Mammary epithelial cell (primary cell): Measurements from ENCODE around the gene SMPD1.

Experiments used
- EZH2 ChIP-seq: IDR thresholded peaks from 2 replicates; pipeline ENCODE4 v1.6.1; 2012; ENCODE audit warnings: low read length, inconsistent platforms, borderline replicate concordance
- TF ChIP-seq, protein P1 (sequence below), 2 donors: IDR thresholded peaks in 1 of 2; conservative IDR thresholded peaks in 1 of 2; 2 replicates each; pipeline ENCODE4 v1.5.1; 2011 to 2012; ENCODE audit warnings: inconsistent platforms in 2 of 2, low read length in 2 of 2, mild to moderate bottlenecking in 2 of 2, control low read depth in 1 of 2, low read depth in 1 of 2; ENCODE audit not compliant: insufficient read depth in 1 of 2; ENCODE audit errors: extremely low read depth in 1 of 2

DNA sequence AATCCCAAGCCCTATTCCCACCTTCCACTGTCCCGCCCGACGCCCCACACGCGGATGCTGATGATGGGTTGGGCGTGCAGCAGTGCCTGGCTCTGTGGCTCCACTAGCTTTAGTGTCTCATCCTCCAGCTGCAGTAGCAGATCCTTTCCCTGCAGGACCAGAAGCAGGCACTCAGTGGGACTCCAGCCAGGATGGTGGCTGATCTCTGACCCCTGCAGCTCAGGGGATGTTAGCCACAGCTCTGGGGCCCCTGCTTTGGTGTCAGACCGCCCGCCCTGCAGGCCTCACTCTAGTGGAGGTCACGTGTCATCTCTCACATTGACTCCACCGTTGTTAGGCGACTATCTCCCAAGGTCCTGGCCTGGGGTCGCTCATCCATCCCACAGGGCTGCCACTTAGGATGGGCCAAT is 11.8 kb downstream of the SMPD1 start:
- TF ChIP-seq, protein P1, sequence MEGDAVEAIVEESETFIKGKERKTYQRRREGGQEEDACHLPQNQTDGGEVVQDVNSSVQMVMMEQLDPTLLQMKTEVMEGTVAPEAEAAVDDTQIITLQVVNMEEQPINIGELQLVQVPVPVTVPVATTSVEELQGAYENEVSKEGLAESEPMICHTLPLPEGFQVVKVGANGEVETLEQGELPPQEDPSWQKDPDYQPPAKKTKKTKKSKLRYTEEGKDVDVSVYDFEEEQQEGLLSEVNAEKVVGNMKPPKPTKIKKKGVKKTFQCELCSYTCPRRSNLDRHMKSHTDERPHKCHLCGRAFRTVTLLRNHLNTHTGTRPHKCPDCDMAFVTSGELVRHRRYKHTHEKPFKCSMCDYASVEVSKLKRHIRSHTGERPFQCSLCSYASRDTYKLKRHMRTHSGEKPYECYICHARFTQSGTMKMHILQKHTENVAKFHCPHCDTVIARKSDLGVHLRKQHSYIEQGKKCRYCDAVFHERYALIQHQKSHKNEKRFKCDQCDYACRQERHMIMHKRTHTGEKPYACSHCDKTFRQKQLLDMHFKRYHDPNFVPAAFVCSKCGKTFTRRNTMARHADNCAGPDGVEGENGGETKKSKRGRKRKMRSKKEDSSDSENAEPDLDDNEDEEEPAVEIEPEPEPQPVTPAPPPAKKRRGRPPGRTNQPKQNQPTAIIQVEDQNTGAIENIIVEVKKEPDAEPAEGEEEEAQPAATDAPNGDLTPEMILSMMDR (conservative IDR thresholded peaks at IDR 0.05 in 1 of 2, IDR thresholded peaks at IDR 0.05 in 1 of 2; ENCODE audit: extremely low read depth in 1 of 2, insufficient read depth in 1 of 2, low read depth in 1 of 2, low read length in 2 of 2) = no peak
- no peak for TF ChIP-seq EZH2
